A549 (cell line): Measurements from ENCODE around the gene FBXL7. TPM values are rescaled to one million over a fixed set of nuclear protein-coding genes. Genes with fewer than 3 reads are reported as not detected.

Source experiments
- ATAC-seq, 2 experiments: fragments of 200-7000 bp in 1 of 2; fragments of >200 bp in 1 of 2; cut with Nextera tagmentation in 1 of 2; cut with Tn5 transposase in 1 of 2; 3 replicates each; pipeline versions ENCODE4 v1.8.0 to v1.9.1; 2018 to 2020; ENCODE audit warnings: mild to moderate bottlenecking in 1 of 2, moderate library complexity in 1 of 2
- CTCF ChIA-PET: fragments of 300-600 bp; sonication (Branson Sonifier 250); formaldehyde crosslinking; extraction: SDS; loops from one replicate; lab custom pipeline; 2021; ENCODE audit warnings: antibody characterized with exemption, inconsistent platforms; lab: Yijun Ruan, JAX
- POLR2A ChIA-PET: fragments of 350-600 bp; formaldehyde crosslinking; extraction: SDS; loops from one replicate; lab custom pipeline; 2021; ENCODE audit warnings: antibody characterized with exemption, inconsistent platforms; lab: Yijun Ruan, JAX
- DNase-seq, 2 experiments: peaks; one replicate each; pipeline versions ENCODE4 v3.0.0 to v3.0.0-alpha.2; 2011 to 2016; ENCODE audit warnings: low read depth in 1 of 2, low spot score in 1 of 2
- FAIRE-seq: peaks from 2 replicates; lab custom pipeline; 2011; peaks lifted over from hg19 to GRCh38; lab: Jason Lieb, UNC
- H3K27ac ChIP-seq, 2 experiments: fragments of >200 bp; sonication (Bioruptor Twin); formaldehyde crosslinking; 3 replicates each; pipeline ENCODE4 v1.5.1; 2016 to 2017
- H3K4me1 ChIP-seq: fragments of >200 bp; sonication (Bioruptor Twin); formaldehyde crosslinking; 3 replicates; pipeline ENCODE4 v1.6.1; 2016
- H3K4me2 ChIP-seq: fragments of >200 bp; sonication (Bioruptor Twin); formaldehyde crosslinking; 3 replicates; pipeline ENCODE4 v1.6.1; 2016
- H3K4me3 ChIP-seq: fragments of >200 bp; sonication (Bioruptor Twin); formaldehyde crosslinking; 3 replicates; pipeline ENCODE4 v1.5.1; 2016
- H3K9me3 ChIP-seq: fragments of >200 bp; sonication (Bioruptor Twin); formaldehyde crosslinking; 3 replicates; pipeline ENCODE4 v1.6.1; 2016
- CBX2 ChIP-seq: fragments of 200-600 bp; sonication (generic); IDR thresholded peaks from 2 replicates; pipeline ENCODE4 v1.6.1; 2016; ENCODE audit warnings: low read depth, mild to moderate bottlenecking, borderline replicate concordance
- CBX8 ChIP-seq: fragments of 200-600 bp; sonication (generic); IDR thresholded peaks from 2 replicates; pipeline ENCODE4 v1.6.1; 2016
- CEBPB ChIP-seq, 2 experiments: fragments of >200 bp in 1 of 2; sonication (Bioruptor Twin) in 1 of 2; formaldehyde crosslinking in 1 of 2; IDR thresholded peaks; 2 replicates each; pipeline ENCODE4 v1.6.1; 2012 to 2016
- CHD4 ChIP-seq: fragments of 200-600 bp; sonication (generic); IDR thresholded peaks from 2 replicates; pipeline ENCODE4 v1.6.1; 2016; ENCODE audit warnings: antibody characterized with exemption, mild to moderate bottlenecking, borderline replicate concordance
- CTCF ChIP-seq: fragments of >200 bp; sonication (Bioruptor Twin); formaldehyde crosslinking; IDR thresholded peaks from 3 replicates; pipeline ENCODE4 v1.5.1; 2016
- EHMT2 ChIP-seq: fragments of 200-600 bp; sonication (generic); IDR thresholded peaks from 2 replicates; pipeline ENCODE4 v1.6.1; 2016; ENCODE audit warnings: antibody characterized with exemption, low read depth, mild to moderate bottlenecking, moderate library complexity
- EP300 ChIP-seq, 2 experiments: fragments of >200 bp; sonication (Bioruptor Twin); formaldehyde crosslinking; IDR thresholded peaks; 2 replicates in 1 of 2; 3 replicates in 1 of 2; pipeline ENCODE4 v1.6.1; 2016 to 2017
- ESRRA ChIP-seq: fragments of 150-350 bp; IDR thresholded peaks from 2 replicates; pipeline ENCODE4 v1.6.1; 2014; ENCODE audit warnings: mild to moderate bottlenecking, low read length, borderline replicate concordance
- FOSB ChIP-seq: fragments of 250-450 bp; sonication (Bioruptor Pico); IDR thresholded peaks from 2 replicates; pipeline ENCODE4 v1.5.0; 2020; ENCODE audit warnings: mild to moderate bottlenecking, moderate library complexity
- FOSL2 ChIP-seq, 2 experiments: fragments of 450-650 bp in 1 of 2; fragments of >200 bp in 1 of 2; sonication (Bioruptor Twin) in 1 of 2; formaldehyde crosslinking; IDR thresholded peaks; 2 replicates each; pipeline versions ENCODE4 v1.5.0 to v1.6.1; 2016 to 2020; ENCODE audit warnings: mild to moderate bottlenecking in 1 of 2, moderate library complexity in 1 of 2
- GATA3 ChIP-seq: IDR thresholded peaks from 2 replicates; pipeline ENCODE4 v1.6.1; 2012; ENCODE audit warnings: borderline replicate concordance
- HDAC2 ChIP-seq: fragments of 200-600 bp; sonication (generic); IDR thresholded peaks from 2 replicates; pipeline ENCODE4 v1.6.1; 2016
- HEYL ChIP-seq: fragments of 250-450 bp; sonication (Bioruptor Pico); IDR thresholded peaks from 2 replicates; pipeline ENCODE4 v1.8.0; 2021; ENCODE audit warnings: mild to moderate bottlenecking, moderate library complexity
- HOXA7 ChIP-seq: fragments of 250-450 bp; sonication (Bioruptor Pico); IDR thresholded peaks from 2 replicates; pipeline ENCODE4 v1.5.0; 2020; ENCODE audit warnings: mild to moderate bottlenecking, moderate library complexity
- JUN ChIP-seq, 2 experiments: fragments of >200 bp; sonication (Bioruptor Twin); formaldehyde crosslinking; IDR thresholded peaks; 2 replicates in 1 of 2; 3 replicates in 1 of 2; pipeline ENCODE4 v1.6.1; 2016 to 2017
- MAFK ChIP-seq: fragments of 450-650 bp; IDR thresholded peaks from 2 replicates; pipeline ENCODE4 v1.6.1; 2014; ENCODE audit not compliant: partially characterized antibody
- MAZ ChIP-seq: fragments of 150-350 bp; IDR thresholded peaks from 2 replicates; pipeline ENCODE4 v1.6.1; 2014; ENCODE audit warnings: antibody characterized with exemption, low read depth, low read length, borderline replicate concordance
- NFE2L2 ChIP-seq: fragments of 150-350 bp; conservative IDR thresholded peaks from 2 replicates; pipeline ENCODE4 v1.6.1; 2014; ENCODE audit warnings: low read length
- PBX3 ChIP-seq: IDR thresholded peaks from 2 replicates; pipeline ENCODE4 v1.6.1; 2012
- PHF8 ChIP-seq: fragments of 200-600 bp; sonication (generic); IDR thresholded peaks from 2 replicates; pipeline ENCODE4 v1.6.1; 2016; ENCODE audit warnings: low read depth, mild to moderate bottlenecking, antibody characterized with exemption, moderate library complexity, borderline replicate concordance
- RCOR1 ChIP-seq: fragments of 150-350 bp; IDR thresholded peaks from 2 replicates; pipeline ENCODE4 v1.6.1; 2014; ENCODE audit warnings: antibody characterized with exemption, low read length, low read depth
- RFX5 ChIP-seq: fragments of 450-650 bp; IDR thresholded peaks from 2 replicates; pipeline ENCODE4 v1.7.1; 2014; ENCODE audit warnings: antibody characterized with exemption, mild to moderate bottlenecking, moderate library complexity
- RNF2 ChIP-seq: fragments of 200-600 bp; sonication (generic); IDR thresholded peaks from 2 replicates; pipeline ENCODE4 v1.6.1; 2016; ENCODE audit warnings: low read depth, mild to moderate bottlenecking, antibody characterized with exemption, moderate library complexity, borderline replicate concordance
- TFCP2L1 ChIP-seq: fragments of 250-450 bp; sonication (Bioruptor Pico); IDR thresholded peaks from 2 replicates; pipeline ENCODE4 v1.5.0; 2021; ENCODE audit warnings: mild to moderate bottlenecking
- TP53 ChIP-seq: fragments of 250-450 bp; sonication (Bioruptor Pico); IDR thresholded peaks from 2 replicates; pipeline ENCODE4 v1.5.0; 2021; ENCODE audit warnings: mild to moderate bottlenecking, moderate library complexity
- ZC3H11A ChIP-seq: fragments of 450-650 bp; IDR thresholded peaks from 2 replicates; pipeline ENCODE4 v1.6.1; 2014; ENCODE audit warnings: antibody characterized with exemption, mild to moderate bottlenecking
- ZNF302 ChIP-seq: fragments of 250-450 bp; sonication (Bioruptor Pico); IDR thresholded peaks from 2 replicates; pipeline ENCODE4 v1.9.0; 2021; ENCODE audit warnings: inconsistent platforms, mild to moderate bottlenecking, moderate library complexity
- ZSCAN20 ChIP-seq: fragments of 250-450 bp; sonication (Bioruptor Pico); IDR thresholded peaks from 2 replicates; pipeline ENCODE4 v1.8.0; 2022; ENCODE audit warnings: mild to moderate bottlenecking, moderate library complexity
- WGBS: methylation state at CpG from one replicate; pipeline ENCODE4 v1.1.6; 2017; ENCODE audit errors: missing lambda C conversion rate; 5-methylcytosine and 5-hydroxymethylcytosine counted together
- polyA plus RNA-seq, 4 experiments: library from polyadenylated mRNA; depleted of rRNA in 3 of 4; stranded (reverse); fragments of >200 nt; fragmentation: RNase III in 1 of 4; extraction: RNeasy Plus Mini Kit Qiagen cat#74134 plus additional on column Dnase treatment in 1 of 4; gene quantifications; 2 replicates in 3 of 4; 3 replicates in 1 of 4; pipeline ENCODE4 v1.2.3, GENCODE V29; 2011 to 2017

The FBXL7 gene
- polyA plus RNA-seq, 2 of the 4 experiments (the other 2 are of a cell fraction): 0.90 to 1.7 TPM

DNA sequence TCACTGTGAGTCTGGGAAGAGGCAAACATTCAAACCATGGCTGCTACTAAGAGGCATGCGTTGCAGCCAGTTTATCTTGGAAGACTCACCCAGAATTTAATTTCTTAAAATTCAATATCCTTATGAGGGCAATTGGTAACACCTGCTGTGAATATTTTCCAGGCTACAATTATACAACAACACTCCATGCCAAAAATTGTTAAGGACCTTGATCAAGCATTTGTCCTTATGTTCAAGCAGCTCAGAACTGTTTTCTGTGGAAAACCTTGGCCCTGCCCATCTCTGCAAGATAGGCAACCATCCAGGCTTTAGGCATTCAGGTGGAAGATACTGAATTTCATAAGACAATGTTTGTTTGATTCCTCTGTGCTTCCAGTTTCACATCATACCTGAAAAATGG is 327.8 kb downstream of the FBXL7 start:
- ATAC-seq: no peak
- FAIRE-seq: no peak
- 30% methylated on average over 1 of the region's 1 CpG for WGBS
- POLR2A ChIA-PET: no interaction called here
- TF ChIP-seq ZSCAN20 (CRISPR knock-in tag): no peak
- no peak for TF ChIP-seq PHF8
- TF ChIP-seq CHD4: no peak
- TF ChIP-seq PBX3: no peak
- no peak for TF ChIP-seq EHMT2
- no peak for TF ChIP-seq JUN (IDR thresholded peaks at IDR 0.05)
- no peak for TF ChIP-seq MAFK
- TF ChIP-seq ZC3H11A: no peak
- TF ChIP-seq EP300 (IDR thresholded peaks at IDR 0.05): no peak
- no peak for TF ChIP-seq CBX8
- no peak for TF ChIP-seq TFCP2L1 (CRISPR knock-in tag)
- no peak for TF ChIP-seq CEBPB (IDR thresholded peaks at IDR 0.05)
- TF ChIP-seq MAZ: no peak
- TF ChIP-seq FOSB (CRISPR knock-in tag): no peak
- TF ChIP-seq RFX5: no peak
- TF ChIP-seq CTCF: no peak
- TF ChIP-seq HDAC2: no peak
- H3K9me3 ChIP-seq: no peaks in the 10 kb centered on the region
- no peak overlapping the region for H3K27ac ChIP-seq
- H3K4me3 ChIP-seq: no peak overlapping the region
- no peak overlapping the region for H3K4me2 ChIP-seq
- no peaks in the 10 kb centered on the region for H3K4me1 ChIP-seq
- no peak for DNase-seq
- CTCF ChIA-PET: no interaction called here

GRCh38 chr5:15831408-15831807 is 331.4 kb downstream of the FBXL7 start:
- DNase-seq (no peak), FAIRE-seq (no peak), ATAC-seq (no peak)
- TF ChIP-seq RNF2 (no peak), HDAC2 (no peak)
- Histone ChIP-seq H3K4me1 (peaks cover 5% of the 10 kb centered on the region; the same call in 1 of the 3 replicates), H3K4me3 (no peak overlapping the region), H3K9me3 (no peaks in the 10 kb centered on the region), H3K4me2 (no peak overlapping the region), H3K27ac (no peak overlapping the region)
- CTCF ChIA-PET: interaction anchor here (1.7 kb wide), 1 partner anchor 8 kb away, joined by 7 read pairs; no protein-coding TSS in a partner anchor
- WGBS: 35% methylated on average over 4 of the region's 4 CpGs
- POLR2A ChIA-PET: no interaction called here

DNA sequence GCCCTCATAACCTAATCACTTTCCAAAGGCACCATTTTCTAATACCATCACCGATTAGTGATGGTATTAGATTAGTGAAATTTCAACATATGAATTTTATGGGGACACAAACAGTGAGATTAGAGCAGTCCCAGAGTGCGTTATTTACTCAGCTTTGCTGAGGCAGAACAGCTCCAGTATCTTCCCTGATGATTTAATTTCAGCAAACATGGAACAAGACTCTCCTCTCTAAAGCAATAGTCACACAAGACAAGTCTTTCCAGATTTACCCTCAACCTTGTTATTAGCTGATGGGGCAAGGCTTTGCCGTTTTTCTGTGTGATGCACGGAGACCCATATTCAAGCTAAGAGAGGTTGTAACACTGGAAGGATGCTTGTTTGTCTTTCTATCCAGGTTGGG is 333.4 kb downstream of the FBXL7 start:
- whole genome bisulfite sequencing: 36% methylated on average over 4 of the region's 4 CpGs

More for the DNA sequence above, 333.4 kb downstream of the FBXL7 start:
- H3K4me1 ChIP-seq: peaks cover 5% of the 10 kb centered on the region; the same call in 1 of the 3 replicates
- H3K9me3 ChIP-seq: no peaks in the 10 kb centered on the region
- no peak overlapping the region for H3K4me2 ChIP-seq
- DNase-seq (no peak), FAIRE-seq (no peak), ATAC-seq (no peak)
- no peak overlapping the region for H3K27ac ChIP-seq
- no peak overlapping the region for H3K4me3 ChIP-seq
- POLR2A ChIA-PET: no interaction called here
- CTCF ChIA-PET: interaction anchor here (1.7 kb wide), 1 partner anchor 10 kb away, joined by 7 read pairs; no protein-coding TSS in a partner anchor
- TF ChIP-seq PBX3 (no peak), GATA3 (no peak), FOSL2 (IDR thresholded peaks at IDR 0.05) (no peak), FOSL2 (CRISPR knock-in tag; IDR thresholded peaks at IDR 0.05) (no peak), MAZ (no peak), CTCF (no peak), CBX2 (no peak), HOXA7 (CRISPR knock-in tag) (no peak), NFE2L2 (no peak), TP53 (CRISPR knock-in tag) (no peak), ZNF302 (no peak), HEYL (CRISPR knock-in tag) (no peak), HDAC2 (no peak), RCOR1 (no peak), ZC3H11A (no peak), ESRRA (no peak)
